Thyroid gland (tissue), 4 donors: ENCODE results near the gene PARD3.

Experiments used
- CTCF ChIP-seq, 6 experiments: fragments of 200-600 bp in 3 of 6; fragments of 450-650 bp in 3 of 6; sonication (generic) in 3 of 6; IDR thresholded peaks; one replicate each; pipeline ENCODE4 v1.5.1; 2016 to 2019; ENCODE audit warnings: antibody characterized with exemption in 6 of 6, mild to moderate bottlenecking in 2 of 6, inconsistent platforms in 1 of 6, moderate library complexity in 1 of 6
- POLR2A ChIP-seq, 2 donors: fragments of 450-650 bp; IDR thresholded peaks; one replicate each; pipeline ENCODE4 v1.6.1; 2017; ENCODE audit warnings: antibody characterized with exemption in 2 of 2, mild to moderate bottlenecking in 2 of 2, moderate library complexity in 1 of 2

DNA sequence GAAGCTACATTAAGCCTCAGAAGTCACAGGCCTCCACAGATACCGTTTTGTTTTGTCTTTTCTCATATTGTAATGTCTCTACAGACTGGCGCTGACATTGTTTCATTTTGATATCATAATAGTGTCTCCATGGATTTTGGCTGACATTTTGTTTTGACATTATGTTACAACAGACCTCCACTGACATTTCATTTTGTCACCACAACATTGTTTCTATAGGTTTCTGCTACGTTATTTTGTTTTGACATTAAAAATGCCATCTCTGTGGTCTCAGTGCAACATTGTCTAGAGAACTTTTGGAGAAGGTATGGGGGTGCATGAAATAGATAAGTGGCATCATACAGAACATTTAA, 666.8 kb downstream of the PARD3 start:
- no peak for TF ChIP-seq POLR2A (IDR thresholded peaks at IDR 0.05)
- TF ChIP-seq CTCF (IDR thresholded peaks at IDR 0.05), result no peak
